Measurements from ENCODE around the gene JAG2.

Gene JAG2

GRCh38 chr14:105208738-105209075 is 40.1 kb upstream of the JAG2 start:
- no peak for DNase-seq (ENCODE audit: insufficient read length, low spot score)
- no peak for TF ChIP-seq CTCF (IDR thresholded peaks at IDR 0.05; ENCODE audit: insufficient read depth, missing control alignments)
- no peak for FAIRE-seq

GRCh38 chr14:105207996-105208737 is 39.6 kb upstream of the JAG2 start:
- DNase-seq (ENCODE audit: insufficient read length, low spot score) (no peak), FAIRE-seq (no peak)
- TF ChIP-seq CTCF (IDR thresholded peaks at IDR 0.05; ENCODE audit: insufficient read depth, missing control alignments): no peak

GRCh38 chr14:105207460-105207901 is 38.9 kb upstream of the JAG2 start:
- no peak for TF ChIP-seq CTCF (IDR thresholded peaks at IDR 0.05; ENCODE audit: insufficient read depth, missing control alignments)
- DNase-seq (ENCODE audit: insufficient read length, low spot score) (no peak), FAIRE-seq (no peak)

GRCh38 chr14:105206873-105207272 is 38.3 kb upstream of the JAG2 start:
- DNase-seq (ENCODE audit: insufficient read length, low spot score) (no peak), FAIRE-seq (no peak)
- TF ChIP-seq CTCF (IDR thresholded peaks at IDR 0.05; ENCODE audit: insufficient read depth, missing control alignments): no peak

GRCh38 chr14:105205673-105206208 is 37.2 kb upstream of the JAG2 start:
- DNase-seq (ENCODE audit: insufficient read length, low spot score): no peak
- no peak for TF ChIP-seq CTCF (IDR thresholded peaks at IDR 0.05; ENCODE audit: insufficient read depth, missing control alignments)
- FAIRE-seq: no peak

GRCh38 chr14:105204931-105205672 is 36.5 kb upstream of the JAG2 start:
- no peak for FAIRE-seq
- TF ChIP-seq CTCF (IDR thresholded peaks at IDR 0.05; ENCODE audit: insufficient read depth, missing control alignments): no peak
- no peak for DNase-seq (ENCODE audit: insufficient read length, low spot score)
